ENCODE results near the gene DOK3.

The DOK3 gene, protein sequence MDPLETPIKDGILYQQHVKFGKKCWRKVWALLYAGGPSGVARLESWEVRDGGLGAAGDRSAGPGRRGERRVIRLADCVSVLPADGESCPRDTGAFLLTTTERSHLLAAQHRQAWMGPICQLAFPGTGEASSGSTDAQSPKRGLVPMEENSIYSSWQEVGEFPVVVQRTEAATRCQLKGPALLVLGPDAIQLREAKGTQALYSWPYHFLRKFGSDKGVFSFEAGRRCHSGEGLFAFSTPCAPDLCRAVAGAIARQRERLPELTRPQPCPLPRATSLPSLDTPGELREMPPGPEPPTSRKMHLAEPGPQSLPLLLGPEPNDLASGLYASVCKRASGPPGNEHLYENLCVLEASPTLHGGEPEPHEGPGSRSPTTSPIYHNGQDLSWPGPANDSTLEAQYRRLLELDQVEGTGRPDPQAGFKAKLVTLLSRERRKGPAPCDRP

DNA sequence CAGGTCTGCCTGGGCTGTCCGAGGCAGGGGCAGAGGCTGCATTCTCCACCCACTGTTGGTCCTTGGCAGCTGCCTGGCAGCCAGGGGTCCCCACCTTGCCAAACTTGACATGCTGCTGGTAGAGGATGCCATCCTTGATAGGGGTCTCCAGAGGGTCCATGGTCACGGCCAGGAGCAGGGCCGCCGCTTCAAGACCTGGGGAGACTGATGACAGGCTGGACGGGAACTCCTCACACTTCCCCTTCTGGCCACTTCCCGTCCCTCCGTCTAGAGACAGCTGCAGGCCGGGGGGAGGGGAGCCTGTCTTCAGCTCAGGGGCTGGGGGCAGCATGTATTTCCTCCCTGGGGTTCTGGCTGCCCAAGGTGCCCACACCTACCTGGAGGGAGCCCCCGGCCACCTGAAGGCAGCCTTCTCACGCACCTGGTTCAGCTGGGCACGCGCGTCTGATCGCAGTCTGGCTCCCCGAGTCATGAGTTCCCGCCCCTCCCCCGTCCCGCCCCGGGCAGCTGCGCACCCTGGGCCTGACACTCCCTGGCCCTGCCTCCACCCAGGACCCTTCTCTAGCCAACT is at the start of gene DOK3:
Gene DOK3 (minus strand): TSS at position 446 of the 571 bp plus-strand sequence. CDS start 286 bp downstream, at position 160.
- Histone ChIP-seq H3K4me3 (ENCODE audit: low read length) (no peak within 1 kb of the TSS), H3K9me3 (ENCODE audit: low read length) (no peaks in the 10 kb centered on the region), H3K4me1 (ENCODE audit: insufficient read depth, low read length) (peaks cover 13% of the 10 kb centered on the region), H2AFZ (ENCODE audit: low read depth, low read length) (no peak within 1 kb of the TSS), H3K27me3 (ENCODE audit: insufficient read depth, low read length) (no peaks in the 10 kb centered on the region), H3K36me3 (ENCODE audit: insufficient read depth, low read length) (peaks cover 46% of the 10 kb centered on the region)

- peaks cover under 1% of the 10 kb centered on the region for H3K36me3 ChIP-seq (ENCODE audit: insufficient read depth, low read length)
- H3K4me3 ChIP-seq (ENCODE audit: low read length), result no peak overlapping the region
- H3K4me1 ChIP-seq (ENCODE audit: insufficient read depth, low read length), result peaks cover 12% of the 10 kb centered on the region
- H3K27me3 ChIP-seq (ENCODE audit: insufficient read depth, low read length), result no peaks in the 10 kb centered on the region
- no peak overlapping the region for H2AFZ ChIP-seq (ENCODE audit: low read depth, low read length)
- peaks cover 5% of the 10 kb centered on the region for H3K9me3 ChIP-seq (ENCODE audit: low read length)
Measured at GRCh38 chr5:177557796-177558195, 48.2 kb upstream of the DOK3 start.

DNA sequence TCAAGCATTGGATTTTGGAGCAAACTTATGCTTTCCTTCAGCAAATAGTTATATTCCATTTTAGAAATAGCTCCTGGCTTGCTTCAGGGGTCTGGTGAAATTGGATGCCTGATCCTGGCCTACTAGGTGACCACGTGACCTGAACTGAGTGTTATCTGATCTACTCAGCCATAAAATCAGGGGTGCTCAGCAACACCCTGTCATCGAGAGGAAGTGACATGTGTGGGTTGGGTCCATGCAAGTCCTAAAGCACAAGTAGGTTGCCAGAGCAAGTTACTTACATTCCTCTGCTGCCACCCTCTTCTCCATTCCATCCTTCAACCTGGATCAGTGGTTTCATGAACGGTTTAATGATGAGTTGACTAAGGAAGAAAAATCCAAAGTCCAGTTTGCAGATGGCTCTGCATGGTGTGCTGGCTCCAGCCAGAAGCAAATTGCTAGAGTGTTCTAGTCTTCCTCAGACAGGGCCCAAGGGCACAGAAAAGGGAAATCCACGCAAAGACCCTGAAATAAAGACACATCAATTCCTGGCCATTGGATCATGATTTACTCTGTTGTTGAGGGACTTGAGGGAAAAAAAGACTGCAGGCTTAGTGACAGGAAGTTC is 47.5 kb upstream of the DOK3 start:
- peaks cover 17% of the 10 kb centered on the region for H3K4me1 ChIP-seq (ENCODE audit: insufficient read depth, low read length)
- H3K27me3 ChIP-seq (ENCODE audit: insufficient read depth, low read length), result no peaks in the 10 kb centered on the region
- peaks cover 2% of the 10 kb centered on the region for H3K9me3 ChIP-seq (ENCODE audit: low read length)
- no peak overlapping the region for H3K4me3 ChIP-seq (ENCODE audit: low read length)
- H2AFZ ChIP-seq (ENCODE audit: low read depth, low read length), result no peak overlapping the region
- peaks cover 7% of the 10 kb centered on the region for H3K36me3 ChIP-seq (ENCODE audit: insufficient read depth, low read length)

DNA sequence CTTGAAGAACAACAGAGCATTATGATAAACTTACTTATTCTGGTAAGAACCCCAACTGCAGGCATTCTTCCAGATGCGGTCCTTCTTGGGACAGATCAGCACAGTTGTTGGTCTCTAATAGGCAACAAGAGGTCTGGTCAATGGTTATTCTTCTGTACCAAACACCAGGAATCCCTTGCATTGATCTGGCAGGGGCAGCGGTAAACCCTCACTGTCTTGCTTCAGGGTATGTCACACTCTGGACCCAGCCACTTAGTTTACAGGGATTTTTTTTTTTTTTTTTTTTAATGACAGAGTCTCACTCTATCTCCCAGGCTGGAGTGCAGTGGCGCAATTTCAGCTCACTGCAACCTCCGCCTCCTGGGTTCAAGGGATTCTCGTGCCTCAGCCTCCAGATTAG is 46.0 kb upstream of the DOK3 start:
- Histone ChIP-seq H3K4me1 (ENCODE audit: insufficient read depth, low read length) (peaks cover 17% of the 10 kb centered on the region), H3K27me3 (ENCODE audit: insufficient read depth, low read length) (no peaks in the 10 kb centered on the region), H3K9me3 (ENCODE audit: low read length) (no peaks in the 10 kb centered on the region), H3K4me3 (ENCODE audit: low read length) (no peak overlapping the region), H2AFZ (ENCODE audit: low read depth, low read length) (no peak overlapping the region), H3K36me3 (ENCODE audit: insufficient read depth, low read length) (peaks cover 21% of the 10 kb centered on the region)

GRCh38 chr5:177555228-177555627 is 45.6 kb upstream of the DOK3 start:
- Histone ChIP-seq H3K4me3 (ENCODE audit: low read length) (no peak overlapping the region), H3K27me3 (ENCODE audit: insufficient read depth, low read length) (no peaks in the 10 kb centered on the region), H3K4me1 (ENCODE audit: insufficient read depth, low read length) (peaks cover 17% of the 10 kb centered on the region), H2AFZ (ENCODE audit: low read depth, low read length) (no peak overlapping the region), H3K36me3 (ENCODE audit: insufficient read depth, low read length) (peaks cover 26% of the 10 kb centered on the region), H3K9me3 (ENCODE audit: low read length) (no peaks in the 10 kb centered on the region)

- Histone ChIP-seq H3K36me3 (ENCODE audit: insufficient read depth, low read length) (peaks cover 26% of the 10 kb centered on the region), H3K4me3 (ENCODE audit: low read length) (peak within 1 kb of the TSS; percentile 83)
Measured at GRCh38 chr5:177554474-177555111, 45.0 kb upstream of the DOK3 start, which contains the start of gene FAM193B. Gene FAM193B, minus strand, starts transcription at chr5:177554563. Its CDS starts 105 bp downstream, at chr5:177554458.

GRCh38 chr5:177553671-177554429 is 44.2 kb upstream of the DOK3 start:
- H3K36me3 ChIP-seq (ENCODE audit: insufficient read depth, low read length), result peaks cover 26% of the 10 kb centered on the region
- no peaks in the 10 kb centered on the region for H3K9me3 ChIP-seq (ENCODE audit: low read length)
- H3K4me1 ChIP-seq (ENCODE audit: insufficient read depth, low read length), result peaks cover 16% of the 10 kb centered on the region
- H2AFZ ChIP-seq (ENCODE audit: low read depth, low read length), result no peak overlapping the region
- H3K4me3 ChIP-seq (ENCODE audit: low read length), result peak overlapping the region; percentile 83
- no peaks in the 10 kb centered on the region for H3K27me3 ChIP-seq (ENCODE audit: insufficient read depth, low read length)

More at GRCh38 chr5:177554474-177555111, 45.0 kb upstream of the DOK3 start, which contains the start of gene FAM193B:
- H3K9me3 ChIP-seq (ENCODE audit: low read length), result no peaks in the 10 kb centered on the region
- H2AFZ ChIP-seq (ENCODE audit: low read depth, low read length), result peak within 1 kb of the TSS; percentile 17
- H3K4me1 ChIP-seq (ENCODE audit: insufficient read depth, low read length), result peaks cover 17% of the 10 kb centered on the region
- H3K27me3 ChIP-seq (ENCODE audit: insufficient read depth, low read length), result no peaks in the 10 kb centered on the region

GRCh38 chr5:177552839-177553455 is 43.3 kb upstream of the DOK3 start:
- Histone ChIP-seq H3K4me3 (ENCODE audit: low read length) (peak overlapping the region; percentile 83), H3K4me1 (ENCODE audit: insufficient read depth, low read length) (peaks cover 16% of the 10 kb centered on the region), H3K36me3 (ENCODE audit: insufficient read depth, low read length) (peaks cover 31% of the 10 kb centered on the region), H2AFZ (ENCODE audit: low read depth, low read length) (no peak overlapping the region), H3K27me3 (ENCODE audit: insufficient read depth, low read length) (no peaks in the 10 kb centered on the region), H3K9me3 (ENCODE audit: low read length) (no peaks in the 10 kb centered on the region)

GRCh38 chr5:177550122-177550521 is 40.5 kb upstream of the DOK3 start:
- no peaks in the 10 kb centered on the region for H3K27me3 ChIP-seq (ENCODE audit: insufficient read depth, low read length)
- H3K4me3 ChIP-seq (ENCODE audit: low read length), result no peak overlapping the region
- no peak overlapping the region for H2AFZ ChIP-seq (ENCODE audit: low read depth, low read length)
- H3K36me3 ChIP-seq (ENCODE audit: insufficient read depth, low read length), result peaks cover 31% of the 10 kb centered on the region
- H3K4me1 ChIP-seq (ENCODE audit: insufficient read depth, low read length), result peaks cover 33% of the 10 kb centered on the region
- H3K9me3 ChIP-seq (ENCODE audit: low read length), result no peaks in the 10 kb centered on the region

DNA sequence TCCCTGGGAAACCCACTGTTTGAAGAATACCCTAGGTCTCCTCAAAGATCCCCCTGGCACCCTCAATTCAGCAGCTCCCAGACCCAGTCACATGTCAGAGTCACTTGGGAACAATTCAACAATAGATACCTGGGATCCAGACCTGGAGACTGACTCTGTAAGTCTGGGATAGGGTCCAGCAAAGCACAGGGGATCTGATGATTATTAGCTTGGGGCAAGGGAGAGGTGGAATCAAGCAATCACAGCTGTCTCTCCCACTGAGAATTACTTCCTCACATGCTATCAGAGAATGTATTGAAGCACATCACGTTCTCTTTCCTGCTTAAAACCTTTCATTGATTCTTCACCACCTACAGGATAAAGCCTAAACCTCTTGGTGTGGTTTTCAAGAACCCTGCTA is 38.9 kb upstream of the DOK3 start:
- peaks cover 31% of the 10 kb centered on the region for H3K36me3 ChIP-seq (ENCODE audit: insufficient read depth, low read length)
- no peaks in the 10 kb centered on the region for H3K9me3 ChIP-seq (ENCODE audit: low read length)
- no peak overlapping the region for H2AFZ ChIP-seq (ENCODE audit: low read depth, low read length)
- H3K4me1 ChIP-seq (ENCODE audit: insufficient read depth, low read length), result peaks cover 32% of the 10 kb centered on the region
- no peaks in the 10 kb centered on the region for H3K27me3 ChIP-seq (ENCODE audit: insufficient read depth, low read length)
- H3K4me3 ChIP-seq (ENCODE audit: low read length), result no peak overlapping the region

- H3K27me3 ChIP-seq (ENCODE audit: insufficient read depth, low read length), result no peaks in the 10 kb centered on the region
- peaks cover 29% of the 10 kb centered on the region for H3K36me3 ChIP-seq (ENCODE audit: insufficient read depth, low read length)
- no peak overlapping the region for H3K4me3 ChIP-seq (ENCODE audit: low read length)
- H3K9me3 ChIP-seq (ENCODE audit: low read length), result no peaks in the 10 kb centered on the region
- H3K4me1 ChIP-seq (ENCODE audit: insufficient read depth, low read length), result peaks cover 30% of the 10 kb centered on the region
- no peak overlapping the region for H2AFZ ChIP-seq (ENCODE audit: low read depth, low read length)
Measured at GRCh38 chr5:177547736-177548135, 38.1 kb upstream of the DOK3 start.

GRCh38 chr5:177546258-177546741 is 36.7 kb upstream of the DOK3 start:
- Histone ChIP-seq H3K27me3 (ENCODE audit: insufficient read depth, low read length) (no peaks in the 10 kb centered on the region), H3K36me3 (ENCODE audit: insufficient read depth, low read length) (peaks cover 23% of the 10 kb centered on the region), H3K4me3 (ENCODE audit: low read length) (no peak overlapping the region), H3K4me1 (ENCODE audit: insufficient read depth, low read length) (peaks cover 25% of the 10 kb centered on the region), H2AFZ (ENCODE audit: low read depth, low read length) (no peak overlapping the region), H3K9me3 (ENCODE audit: low read length) (no peaks in the 10 kb centered on the region)
